Testis (tissue), 3 donors: Measurements from ENCODE around the gene THRB. TPM values are rescaled to one million over a fixed set of nuclear protein-coding genes. Genes with fewer than 3 reads are reported as not detected.
A peak's percentile ranks its signal among the peaks of the same experiment; 100 is the strongest.

Experiments
- DNase-seq: peaks from one replicate; pipeline ENCODE4 v3.0.0-alpha.2; 2019
- H3K27ac ChIP-seq, 2 donors: fragments of 200-600 bp; sonication (generic); one replicate each; pipeline ENCODE4 v1.5.1; 2019
- H3K27me3 ChIP-seq: fragments of 200-600 bp; sonication (generic); one replicate; pipeline ENCODE4 v1.5.1; 2019
- H3K36me3 ChIP-seq: fragments of 200-600 bp; sonication (generic); one replicate; pipeline ENCODE4 v1.5.1; 2017; ENCODE audit warnings: low read depth; ENCODE audit errors: missing control alignments
- H3K4me1 ChIP-seq: fragments of 200-600 bp; sonication (generic); one replicate; pipeline ENCODE4 v1.5.1; 2019
- H3K4me3 ChIP-seq, 2 donors: fragments of 200-600 bp; sonication (generic); one replicate each; pipeline ENCODE4 v1.5.1; 2017 to 2019
- H3K9me3 ChIP-seq: fragments of 200-600 bp; sonication (generic); one replicate; pipeline ENCODE4 v1.5.1; 2017
- POLR2A ChIP-seq: fragments of 450-650 bp; IDR thresholded peaks from one replicate; pipeline ENCODE4 v1.6.1; 2017; ENCODE audit warnings: antibody characterized with exemption, mild to moderate bottlenecking, moderate library complexity
- WGBS, 2 donors: methylation state at CpG; one replicate each; pipeline ENCODE4 v1.1.5; 2018; 5-methylcytosine and 5-hydroxymethylcytosine counted together
- intact Hi-C: fragments of 100-400 bp; cut with DNase I; formaldehyde crosslinking; loops from one replicate; pipeline ENCODE4 v1.15.1; 2023; ENCODE audit warnings: low total_unique reads
- polyA plus RNA-seq: library from polyadenylated mRNA; stranded (reverse); fragments of 350-450 nt; fragmentation: Illumina TruSeq; extraction: RNeasy Lipid Tissue Mini Kit (QIAGEN cat#74804); gene quantifications from one replicate; pipeline ENCODE4 v1.2.3, GENCODE V29; 2014; ENCODE audit warnings: low read depth, low replicate concordance; ENCODE audit not compliant: insufficient read depth
- total RNA-seq, 2 donors: library from RNA; depleted of rRNA; stranded (reverse); fragments of >200 nt; gene quantifications; one replicate each; pipeline ENCODE4 v1.2.3, GENCODE V29; 2016
- TF ChIP-seq, protein P1 (sequence below), 3 experiments: fragments of 450-650 bp in 2 of 3; fragments of 200-600 bp in 1 of 3; sonication (generic) in 1 of 3; IDR thresholded peaks; one replicate each; pipeline ENCODE4 v1.5.1; 2016 to 2019; ENCODE audit warnings: antibody characterized with exemption in 3 of 3, mild to moderate bottlenecking in 2 of 3, moderate library complexity in 1 of 3

THRB gene
- total and polyA plus RNA-seq, 3 donors from 2014 or later, result 1.3 to 2.0 (median 1.4) TPM

DNA sequence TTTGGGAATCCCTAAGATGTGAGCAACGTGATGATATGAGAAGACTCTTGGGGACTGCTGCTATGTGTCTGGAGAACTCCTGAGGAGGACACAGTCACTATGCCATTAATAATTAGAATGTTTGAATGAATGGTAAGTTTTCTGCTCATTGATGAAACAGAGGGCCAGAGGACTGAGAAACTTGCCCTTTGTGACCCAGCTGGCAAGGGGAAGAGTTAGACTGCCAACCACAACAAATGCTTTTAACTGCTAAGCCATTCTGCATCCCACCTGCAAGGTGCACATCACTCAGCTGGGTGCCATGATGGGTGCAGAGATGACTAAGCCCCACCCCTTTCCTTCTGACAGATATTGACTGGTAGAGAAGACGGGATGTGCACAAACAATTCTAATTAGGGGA is 249.6 kb downstream of the THRB start:
- Histone ChIP-seq H3K27ac (no peak overlapping the region), H3K4me1 (no peaks in the 10 kb centered on the region), H3K4me3 (no peak overlapping the region), H3K27me3 (no peaks in the 10 kb centered on the region), H3K36me3 (no peaks in the 10 kb centered on the region), H3K9me3 (no peaks in the 10 kb centered on the region)
- intact Hi-C loops, result no loop called here
- TF ChIP-seq, protein P1, sequence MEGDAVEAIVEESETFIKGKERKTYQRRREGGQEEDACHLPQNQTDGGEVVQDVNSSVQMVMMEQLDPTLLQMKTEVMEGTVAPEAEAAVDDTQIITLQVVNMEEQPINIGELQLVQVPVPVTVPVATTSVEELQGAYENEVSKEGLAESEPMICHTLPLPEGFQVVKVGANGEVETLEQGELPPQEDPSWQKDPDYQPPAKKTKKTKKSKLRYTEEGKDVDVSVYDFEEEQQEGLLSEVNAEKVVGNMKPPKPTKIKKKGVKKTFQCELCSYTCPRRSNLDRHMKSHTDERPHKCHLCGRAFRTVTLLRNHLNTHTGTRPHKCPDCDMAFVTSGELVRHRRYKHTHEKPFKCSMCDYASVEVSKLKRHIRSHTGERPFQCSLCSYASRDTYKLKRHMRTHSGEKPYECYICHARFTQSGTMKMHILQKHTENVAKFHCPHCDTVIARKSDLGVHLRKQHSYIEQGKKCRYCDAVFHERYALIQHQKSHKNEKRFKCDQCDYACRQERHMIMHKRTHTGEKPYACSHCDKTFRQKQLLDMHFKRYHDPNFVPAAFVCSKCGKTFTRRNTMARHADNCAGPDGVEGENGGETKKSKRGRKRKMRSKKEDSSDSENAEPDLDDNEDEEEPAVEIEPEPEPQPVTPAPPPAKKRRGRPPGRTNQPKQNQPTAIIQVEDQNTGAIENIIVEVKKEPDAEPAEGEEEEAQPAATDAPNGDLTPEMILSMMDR (IDR thresholded peaks at IDR 0.05), result no peak
- TF ChIP-seq POLR2A, result no peak
- DNase-seq, result no peak
- WGBS, 2 donors, result 76 to 85% methylated on average over 2 of the region's 2 CpGs

DNA sequence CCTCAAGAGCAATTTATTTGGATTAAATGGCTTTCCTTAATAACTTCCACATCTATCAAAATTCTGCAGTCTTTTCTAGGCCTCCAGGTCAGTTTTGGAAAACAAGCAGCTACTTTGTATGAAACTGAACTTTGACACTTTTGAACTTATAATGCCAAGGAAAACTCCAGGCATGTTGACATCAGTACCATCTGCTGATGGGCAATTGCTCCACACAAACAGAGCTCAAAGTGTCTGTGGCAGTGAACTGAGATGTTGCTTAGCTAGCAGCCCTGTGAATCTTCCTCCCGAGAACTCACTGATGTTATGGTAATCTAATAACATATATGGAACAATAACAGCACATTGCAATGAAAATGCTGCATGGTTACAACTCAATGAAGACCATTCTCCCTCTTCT is 250.2 kb downstream of the THRB start:
- H3K36me3 ChIP-seq, result no peaks in the 10 kb centered on the region
- H3K27ac ChIP-seq, result no peak overlapping the region
- H3K4me1 ChIP-seq, result no peaks in the 10 kb centered on the region
- H3K4me3 ChIP-seq, result no peak overlapping the region
- WGBS, 2 donors, result 81 to 96% methylated on average over 1 of the region's 1 CpG
- intact Hi-C loops, result no loop called here
- no peak for TF ChIP-seq POLR2A
- TF ChIP-seq, protein P1 (IDR thresholded peaks at IDR 0.05), result no peak
- H3K27me3 ChIP-seq, result no peaks in the 10 kb centered on the region
- H3K9me3 ChIP-seq, result no peaks in the 10 kb centered on the region
- no peak for DNase-seq

DNA sequence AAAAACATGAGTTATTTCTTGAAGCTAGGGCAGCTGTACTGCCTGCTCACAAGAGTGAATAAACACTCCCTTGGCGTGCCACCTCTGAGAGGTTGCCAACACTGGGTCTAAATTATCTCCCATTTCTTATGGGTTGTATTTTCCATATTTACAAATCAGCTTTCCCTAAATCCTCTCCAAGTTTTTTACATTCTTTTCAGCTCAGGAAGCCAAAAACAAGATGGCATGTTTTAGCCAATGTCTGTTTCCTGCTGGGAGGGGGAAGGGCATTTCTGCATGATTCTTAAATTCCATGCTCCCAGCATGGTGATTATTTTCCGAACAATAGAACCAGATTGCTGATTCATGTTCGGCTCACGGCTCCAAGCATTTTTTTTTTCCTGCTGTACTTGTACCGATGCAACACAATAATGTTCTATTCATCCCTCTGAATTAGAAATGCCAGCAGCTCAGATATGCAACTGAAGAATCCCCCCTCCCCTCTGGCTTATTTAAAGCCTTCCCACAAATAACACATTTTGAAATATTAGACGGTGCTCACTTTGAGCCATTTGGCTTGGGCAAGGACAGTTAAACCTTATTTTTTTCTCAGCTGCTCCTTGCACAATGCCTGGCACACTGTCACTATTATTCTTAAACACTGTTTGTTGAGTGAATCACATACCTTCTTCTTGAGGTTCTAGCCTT is 252.5 kb downstream of the THRB start:
- Histone ChIP-seq H3K27me3 (no peaks in the 10 kb centered on the region), H3K4me1 (no peaks in the 10 kb centered on the region), H3K36me3 (no peaks in the 10 kb centered on the region), H3K9me3 (no peaks in the 10 kb centered on the region), H3K4me3 (no peak overlapping the region), H3K27ac (no peak overlapping the region)
- 27 to 40% methylated on average over 6 of the region's 6 CpGs for WGBS, 2 donors
- intact Hi-C loops, result no loop called here
- TF ChIP-seq POLR2A, result no peak
- no peak for DNase-seq

DNA sequence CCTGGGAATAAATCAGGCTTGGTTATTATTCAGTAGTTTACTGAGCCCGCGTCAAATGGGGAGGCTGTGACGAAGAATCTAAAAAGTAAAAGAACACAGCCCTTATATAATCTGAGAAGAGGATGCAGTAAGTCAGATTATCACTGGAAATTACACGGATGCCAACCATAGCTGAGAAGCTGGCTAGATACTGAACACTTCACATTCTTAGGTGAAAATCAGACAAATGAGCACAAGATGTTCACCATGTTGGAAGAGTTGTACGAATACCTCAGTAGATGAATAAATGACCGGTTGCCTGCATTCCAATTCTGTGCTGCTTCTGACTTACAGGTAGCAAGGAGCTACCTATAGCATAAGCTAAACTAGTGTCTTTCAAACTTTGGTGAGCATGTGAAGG is 254.3 kb downstream of the THRB start:
- 91 to 96% methylated on average over 6 of the region's 6 CpGs for WGBS, 2 donors
- Histone ChIP-seq H3K27me3 (no peaks in the 10 kb centered on the region), H3K4me1 (no peaks in the 10 kb centered on the region), H3K4me3 (no peak overlapping the region), H3K27ac (no peak overlapping the region), H3K9me3 (no peaks in the 10 kb centered on the region), H3K36me3 (no peaks in the 10 kb centered on the region)
- no peak for DNase-seq
- TF ChIP-seq, protein P1 (IDR thresholded peaks at IDR 0.05), result no peak
- TF ChIP-seq POLR2A, result no peak
- intact Hi-C loops, result no loop called here

DNA sequence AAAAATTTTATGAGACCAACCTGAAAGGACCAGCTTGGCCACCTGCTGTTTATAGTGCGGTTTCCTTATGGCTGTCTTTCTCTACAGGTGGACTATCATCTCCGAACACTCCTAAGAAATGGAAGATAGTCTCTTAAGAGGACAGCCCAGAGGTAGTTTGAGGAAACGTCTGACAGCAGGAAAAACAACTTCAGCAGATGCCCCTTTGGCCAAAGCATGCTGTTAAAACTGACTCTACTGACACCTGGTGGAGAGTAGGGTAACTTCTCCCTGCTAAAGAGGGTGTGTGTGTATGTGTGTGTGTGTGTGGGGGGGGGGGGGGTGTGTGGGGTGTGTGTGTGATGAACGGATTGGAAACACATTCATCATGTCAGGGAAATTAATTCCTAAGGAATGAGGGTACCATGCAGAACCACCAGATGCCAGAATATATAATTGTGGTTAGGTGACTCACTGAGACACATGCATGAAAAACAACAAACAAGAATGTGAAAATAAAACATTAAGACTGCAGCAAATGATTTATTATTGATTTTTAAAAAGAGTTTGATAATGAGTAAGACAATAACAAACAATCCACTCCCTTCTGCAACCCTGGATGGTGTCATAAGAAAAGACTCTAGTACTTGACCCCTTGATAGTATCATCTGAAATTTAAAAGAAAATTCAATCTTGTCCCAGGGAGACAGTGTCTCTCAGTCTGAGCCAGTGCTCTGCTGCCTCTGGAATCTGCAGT is 256.5 kb downstream of the THRB start:
- WGBS, 2 donors, result 27 to 36% methylated on average over 4 of the region's 4 CpGs
- Histone ChIP-seq H3K27me3 (no peaks in the 10 kb centered on the region), H3K36me3 (no peaks in the 10 kb centered on the region), H3K27ac (no peak overlapping the region), H3K9me3 (no peaks in the 10 kb centered on the region), H3K4me1 (no peaks in the 10 kb centered on the region), H3K4me3 (no peak overlapping the region)
- peak; percentile 72 for DNase-seq
- intact Hi-C loops, result loop anchor here (10.0 kb wide), 1 partner anchor 53 kb away; no protein-coding TSS in a partner anchor
- TF ChIP-seq, protein P1 (IDR thresholded peaks at IDR 0.05), result peak; percentile 51 to 81 (median 70)
- no peak for TF ChIP-seq POLR2A
